Uterus (tissue), 4 donors: ENCODE results near the gene NLRP7. TPM values are rescaled to one million over a fixed set of nuclear protein-coding genes. Genes with fewer than 3 reads are reported as not detected.
"Not testable (repeated sequence)": the region's sequence is repeated elsewhere in the genome, so short reads cannot be mapped to it uniquely, and the experiment has no call there.

Experiments
- DNase-seq, 2 donors: peaks; one replicate each; pipeline ENCODE4 v3.0.0-alpha.2; 2019 to 2020
- H3K27ac ChIP-seq, 2 donors: fragments of 200-600 bp; sonication (generic); 1 replicate in 1 of 2; 2 replicates in 1 of 2; pipeline ENCODE4 v1.5.1; 2016 to 2018
- H3K27me3 ChIP-seq, 2 donors: fragments of 200-600 bp; sonication (generic); one replicate each; pipeline ENCODE4 v1.5.1; 2018 to 2019; ENCODE audit warnings: control low read depth in 1 of 2
- H3K36me3 ChIP-seq, 2 donors: fragments of 200-600 bp; sonication (generic); one replicate each; pipeline ENCODE4 v1.5.1; 2019; ENCODE audit warnings: control low read depth in 1 of 2
- H3K4me1 ChIP-seq, 2 donors: fragments of 200-600 bp; sonication (generic); one replicate each; pipeline ENCODE4 v1.5.1; 2018 to 2019; ENCODE audit warnings: control low read depth in 1 of 2
- H3K4me3 ChIP-seq, 2 donors: fragments of 200-600 bp; sonication (generic); 1 replicate in 1 of 2; 2 replicates in 1 of 2; pipeline ENCODE4 v1.5.1; 2018 to 2019; ENCODE audit warnings: mild to moderate bottlenecking in 1 of 2
- H3K9me3 ChIP-seq, 2 donors: fragments of 200-600 bp; sonication (generic); one replicate each; pipeline ENCODE4 v1.5.1; 2019; ENCODE audit warnings: control low read depth in 1 of 2
- CTCF ChIP-seq, 4 experiments: fragments of 200-600 bp in 2 of 4; fragments of 450-650 bp in 2 of 4; sonication (generic) in 2 of 4; IDR thresholded peaks; one replicate each; pipeline ENCODE4 v1.5.1; 2016 to 2019; ENCODE audit warnings: antibody characterized with exemption in 4 of 4, mild to moderate bottlenecking in 2 of 4, moderate library complexity in 1 of 4
- POLR2A ChIP-seq, 2 donors: fragments of 450-650 bp; IDR thresholded peaks; one replicate each; pipeline ENCODE4 v1.6.1; 2016; ENCODE audit warnings: antibody characterized with exemption in 2 of 2, mild to moderate bottlenecking in 1 of 2, moderate library complexity in 1 of 2
- intact Hi-C: fragments of 100-400 bp; cut with DNase I; formaldehyde crosslinking; loops from one replicate; pipeline ENCODE4 v1.15.1; 2023; ENCODE audit warnings: low total_unique reads
- total RNA-seq, 4 donors: library from RNA; depleted of rRNA in 3 of 4; stranded (reverse); fragments of >200 nt in 3 of 4; gene quantifications; one replicate each; pipeline versions ENCODE4 v1.1.0 to v1.2.4, GENCODE V29; 2014 to 2023
- donor health status: DM: yes; HTN: yes; CAD: no.

The NLRP7 gene
- total RNA-seq, 4 donors from 2014 or later: 1.4 TPM; not detected in 3

- no peaks in the 10 kb centered on the region for H3K4me1 ChIP-seq
- DNase-seq: no peak
- H3K27ac ChIP-seq: no peak overlapping the region
- TF ChIP-seq CTCF (IDR thresholded peaks at IDR 0.05) (no peak), POLR2A (IDR thresholded peaks at IDR 0.05) (no peak)
- intact Hi-C loops: no loop called here
- H3K36me3 ChIP-seq: no peaks in the 10 kb centered on the region
- H3K9me3 ChIP-seq: no peaks in the 10 kb centered on the region
- no peak overlapping the region for H3K4me3 ChIP-seq
- H3K27me3 ChIP-seq: no peaks in the 10 kb centered on the region
Measured at GRCh38 chr19:54896036-54896435, 51.3 kb downstream of the NLRP7 start.

- H3K27ac ChIP-seq, H3K4me1 ChIP-seq, intact Hi-C loops, H3K27me3 ChIP-seq, H3K36me3 ChIP-seq, H3K4me3 ChIP-seq, H3K9me3 ChIP-seq, DNase-seq: not testable (repeated sequence)
Measured at GRCh38 chr19:54894106-54894505, 53.2 kb downstream of the NLRP7 start.

- no peak for DNase-seq
- TF ChIP-seq CTCF (IDR thresholded peaks at IDR 0.05) (no peak), POLR2A (IDR thresholded peaks at IDR 0.05) (no peak)
- no peaks in the 10 kb centered on the region for H3K36me3 ChIP-seq
- H3K4me3 ChIP-seq: no peak overlapping the region
- intact Hi-C loops: no loop called here
- no peak overlapping the region for H3K27ac ChIP-seq
- no peaks in the 10 kb centered on the region for H3K4me1 ChIP-seq
- H3K9me3 ChIP-seq: no peaks in the 10 kb centered on the region
- H3K27me3 ChIP-seq: no peaks in the 10 kb centered on the region
Measured at GRCh38 chr19:54893406-54893805, 53.9 kb downstream of the NLRP7 start.

- TF ChIP-seq CTCF (IDR thresholded peaks at IDR 0.05): no peak
- TF ChIP-seq POLR2A (IDR thresholded peaks at IDR 0.05): no peak
- intact Hi-C loops: no loop called here
- Histone ChIP-seq H3K27ac (no peak overlapping the region), H3K27me3 (no peaks in the 10 kb centered on the region), H3K4me3 (no peak overlapping the region), H3K4me1 (no peaks in the 10 kb centered on the region), H3K36me3 (no peaks in the 10 kb centered on the region), H3K9me3 (no peaks in the 10 kb centered on the region)
- DNase-seq: no peak
Measured at GRCh38 chr19:54889566-54889965, 57.8 kb downstream of the NLRP7 start.

- no peaks in the 10 kb centered on the region for H3K4me1 ChIP-seq
- H3K27me3 ChIP-seq: no peaks in the 10 kb centered on the region
- no peak overlapping the region for H3K4me3 ChIP-seq
- no peak overlapping the region for H3K27ac ChIP-seq
- no peaks in the 10 kb centered on the region for H3K9me3 ChIP-seq
- DNase-seq: no peak
- no peaks in the 10 kb centered on the region for H3K36me3 ChIP-seq
- intact Hi-C loops: no loop called here
- TF ChIP-seq POLR2A (IDR thresholded peaks at IDR 0.05) (no peak), CTCF (IDR thresholded peaks at IDR 0.05) (no peak)
Measured at GRCh38 chr19:54888239-54888638, 59.1 kb downstream of the NLRP7 start.

- Histone ChIP-seq H3K27me3 (no peaks in the 10 kb centered on the region), H3K4me3 (no peak overlapping the region), H3K4me1 (no peaks in the 10 kb centered on the region), H3K9me3 (no peaks in the 10 kb centered on the region), H3K27ac (no peak overlapping the region), H3K36me3 (no peaks in the 10 kb centered on the region)
- DNase-seq: no peak
- TF ChIP-seq CTCF (IDR thresholded peaks at IDR 0.05) (no peak), POLR2A (IDR thresholded peaks at IDR 0.05) (no peak)
- intact Hi-C loops: no loop called here
Measured at GRCh38 chr19:54883228-54883627, 64.1 kb downstream of the NLRP7 start.
